Lung microvascular endothelial cell (primary cell): ENCODE data around the gene GABRB1. TPM values are rescaled to one million over a fixed set of nuclear protein-coding genes. Genes with fewer than 3 reads are reported as not detected.

Experiments
- DNase-seq, 2 donors: peaks; one replicate each; pipeline versions ENCODE4 v3.0.0 to v3.0.0-alpha.2; 2010; ENCODE audit warnings: low read depth in 2 of 2
- total RNA-seq: library from RNA; depleted of rRNA; stranded (reverse); fragments of >200 nt; gene quantifications from 2 replicates; pipeline ENCODE4 v1.2.1, GENCODE V29; 2014

GABRB1 gene
- total RNA-seq, result not detected in 2 replicates

GRCh38 chr4:47031011-47031678 lies at the start of gene GABRB1:
TSS of gene GABRB1 (plus strand) at chr4:47031567.
- peak; percentile 8 to 41 for DNase-seq

DNA sequence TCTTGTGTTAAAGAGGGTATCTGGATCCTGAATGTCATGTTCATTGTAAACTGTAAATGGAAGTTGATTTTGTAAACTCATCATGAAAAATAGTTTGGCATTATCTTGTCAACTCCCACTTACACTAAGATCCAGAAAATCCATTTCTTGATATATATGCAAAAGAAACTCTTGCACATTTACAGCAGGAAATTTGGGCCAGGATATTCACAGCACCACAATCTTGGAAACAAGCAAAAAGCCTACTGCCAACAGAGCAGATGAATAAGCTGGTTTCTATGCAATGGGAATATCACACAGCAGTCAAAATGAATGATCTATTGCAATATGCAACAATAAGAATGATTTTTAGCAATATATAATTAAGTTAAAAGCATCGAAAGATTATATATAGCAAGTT lies 46.6 kb upstream of the GABRB1 start:
- DNase-seq, result no peak

GRCh38 chr4:46986922-46987638 lies 44.3 kb upstream of the GABRB1 start:
- DNase-seq, result no peak

- DNase-seq, result no peak
Measured at GRCh38 chr4:46992338-46992737, 39.0 kb upstream of the GABRB1 start.

GRCh38 chr4:46993075-46994006 lies 38.0 kb upstream of the GABRB1 start, which contains the start of gene GABRA4:
TSS of gene GABRA4 (minus strand) at chr4:46993581. CDS start at chr4:46993424, 157 bp downstream.
- DNase-seq, result no peak

GRCh38 chr4:46994007-46994405 lies 37.4 kb upstream of the GABRB1 start:
- no peak for DNase-seq

DNA sequence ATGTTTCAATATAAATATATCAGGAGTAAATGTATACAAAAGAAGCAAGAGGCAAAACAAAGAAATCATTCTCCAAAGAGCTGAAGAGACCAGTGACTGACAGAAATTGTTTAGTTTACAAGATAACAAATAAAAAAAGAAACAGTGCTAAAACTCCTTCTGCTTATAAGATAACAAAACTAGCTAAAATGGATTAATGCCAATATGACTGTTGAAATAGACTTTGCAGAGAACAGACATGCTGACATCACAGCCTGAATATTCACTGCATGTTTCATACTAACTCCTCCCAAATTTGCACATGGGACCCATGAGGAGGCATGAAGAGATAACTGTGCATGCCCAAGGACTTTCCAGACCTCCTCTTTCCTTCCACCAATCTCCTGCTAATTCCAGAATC lies 31.8 kb upstream of the GABRB1 start:
- DNase-seq, result no peak

GRCh38 chr4:47000406-47000805 lies 31.0 kb upstream of the GABRB1 start:
- no peak for DNase-seq

DNA sequence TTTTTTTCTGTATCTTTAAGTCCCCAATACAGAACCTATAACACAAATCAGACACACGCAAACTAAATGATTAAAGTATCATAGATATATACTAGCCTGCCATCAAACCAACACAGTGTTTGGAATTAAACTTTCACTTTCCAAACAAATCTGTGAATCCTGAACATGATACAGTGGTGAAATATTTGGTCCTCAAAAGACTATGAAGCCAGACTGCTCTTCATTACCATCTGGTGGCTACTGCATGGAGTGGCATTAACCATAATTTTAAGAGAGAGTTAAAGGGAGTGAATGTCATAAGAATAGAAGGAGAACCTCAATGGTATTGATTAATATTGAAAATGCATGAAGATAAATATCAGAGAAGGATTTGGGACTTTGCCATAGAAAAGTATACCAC lies 28.8 kb upstream of the GABRB1 start:
- DNase-seq, result peak in 1 of 2 donors; percentile 35

GRCh38 chr4:47010347-47010911 lies 20.9 kb upstream of the GABRB1 start:
- DNase-seq, result no peak

GRCh38 chr4:47010912-47011446 lies 20.4 kb upstream of the GABRB1 start:
- peak in 1 of 2 donors; percentile 10 for DNase-seq

GRCh38 chr4:47012676-47013075 lies 18.7 kb upstream of the GABRB1 start:
- DNase-seq, result no peak

GRCh38 chr4:47013373-47013772 lies 18.0 kb upstream of the GABRB1 start:
- no peak for DNase-seq

- no peak for DNase-seq
Measured at GRCh38 chr4:47017081-47017480, 14.3 kb upstream of the GABRB1 start.

DNA sequence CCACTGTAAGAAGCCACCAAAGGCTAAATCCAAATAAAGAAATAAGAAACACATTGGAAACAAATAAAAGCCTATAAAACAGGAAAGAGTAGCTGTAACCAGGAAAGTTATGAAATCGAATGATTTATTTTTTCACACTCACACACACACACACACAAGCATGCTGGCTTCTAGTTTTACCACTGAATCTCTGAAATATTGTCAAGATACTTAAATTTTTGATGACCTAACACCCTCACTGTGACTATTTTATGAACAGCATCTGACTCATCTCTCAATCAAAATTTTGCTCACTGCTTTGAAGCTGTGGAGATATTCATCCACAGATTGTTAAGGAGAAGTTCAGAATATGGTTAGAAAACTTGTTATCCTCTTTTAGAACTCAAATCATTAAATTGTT lies 13.9 kb upstream of the GABRB1 start:
- no peak for DNase-seq

DNA sequence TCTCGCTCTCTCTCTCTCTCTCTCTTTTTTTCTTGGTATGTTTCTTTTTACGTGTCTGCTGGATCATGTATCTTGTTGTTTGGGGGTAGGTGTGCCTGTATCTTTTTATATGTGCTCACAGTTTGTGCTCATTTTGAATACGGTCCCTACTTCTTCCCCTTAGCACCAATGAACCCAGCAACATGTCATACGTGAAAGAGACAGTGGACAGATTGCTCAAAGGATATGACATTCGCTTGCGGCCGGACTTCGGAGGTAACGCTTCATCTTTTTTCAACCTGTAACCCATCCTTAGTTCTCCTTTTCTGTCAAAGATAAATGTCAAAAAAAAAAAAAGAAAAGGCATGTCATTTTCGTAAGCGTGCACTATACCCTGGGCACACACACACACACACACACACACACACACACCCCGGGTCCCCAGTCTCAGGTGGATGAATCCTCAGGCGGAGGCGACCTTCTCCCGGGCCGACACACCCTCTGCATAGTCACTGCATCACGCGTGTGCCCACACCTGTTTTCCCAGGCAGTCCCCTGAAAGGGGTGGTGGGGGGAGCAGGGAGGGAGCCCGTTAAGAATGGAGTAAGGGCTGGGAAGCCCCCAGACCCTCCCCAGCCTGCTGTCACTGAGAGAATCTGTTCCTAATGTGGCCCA lies 511 bp downstream of the GABRB1 start:
- peak in 1 of 2 donors; percentile 5 for DNase-seq

DNA sequence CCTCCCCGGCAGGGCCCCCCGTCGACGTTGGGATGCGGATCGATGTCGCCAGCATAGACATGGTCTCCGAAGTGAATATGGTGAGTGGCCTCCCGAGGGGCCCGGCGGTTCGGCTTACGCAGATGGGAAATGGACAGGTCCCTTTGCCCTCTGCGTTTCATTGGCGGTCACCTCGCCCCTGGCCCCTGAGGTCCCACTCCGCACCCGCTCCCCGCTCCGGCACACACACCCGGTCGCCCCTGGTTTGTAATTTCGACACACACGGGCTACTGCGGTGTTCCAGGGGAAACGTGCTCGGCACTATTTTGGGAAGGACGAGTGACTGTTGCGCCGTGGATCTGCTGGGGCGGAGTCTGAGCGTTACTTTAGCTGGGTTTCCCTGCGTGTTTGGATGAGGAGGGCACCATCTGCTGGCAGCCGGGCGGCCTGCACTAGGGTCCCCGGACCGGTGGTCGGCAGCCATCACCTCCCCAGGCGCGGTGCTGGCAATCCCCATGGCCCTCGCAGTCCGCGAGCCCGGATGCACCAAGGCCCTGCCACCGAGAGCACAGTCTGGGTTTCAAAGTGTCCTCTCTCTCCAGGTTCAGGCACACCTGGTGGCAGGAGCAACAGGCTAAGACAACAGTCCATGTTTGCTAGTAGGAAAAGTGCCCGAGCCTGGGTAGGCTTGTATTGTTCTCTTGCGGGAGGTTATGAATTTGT lies 1.2 kb downstream of the GABRB1 start:
- peak; percentile 25 to 73 for DNase-seq

DNA sequence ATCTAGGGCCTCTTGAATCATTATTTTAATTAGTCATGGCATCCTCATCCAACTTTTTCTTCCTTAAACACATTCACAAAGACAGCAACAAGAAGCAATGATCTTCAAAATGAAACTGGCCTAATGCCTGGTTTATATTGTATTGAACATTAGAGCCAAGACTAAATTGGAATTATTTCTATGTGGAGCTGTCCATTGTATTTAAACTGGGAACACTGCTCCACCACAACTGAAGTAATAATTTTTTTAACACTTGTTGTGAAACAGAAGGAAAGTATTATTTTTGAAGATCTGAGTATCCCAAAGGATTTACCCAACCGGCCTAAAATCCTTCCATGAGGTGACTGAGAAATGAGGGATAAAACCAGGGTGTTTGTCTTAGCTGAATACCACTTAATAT lies 6.9 kb downstream of the GABRB1 start:
- DNase-seq, result no peak

- DNase-seq, result no peak
Measured at GRCh38 chr4:47040828-47041227, 9.5 kb downstream of the GABRB1 start.

GRCh38 chr4:47043821-47044220 lies 12.5 kb downstream of the GABRB1 start:
- DNase-seq, result no peak
